NCI-H2196 treated with DMSO at 0.1 percent for 48 hours (cell line): ENCODE measurements around the gene ARL2BP.

Experiments
- DNase-seq: peaks from one replicate; lab custom pipeline; 2025; ENCODE audit not compliant: unreplicated experiment; lab: John Stamatoyannopoulos, UW

Gene ARL2BP

GRCh38 chr16:57235128-57236021, 9.7 kb upstream of the ARL2BP start:
- DNase-seq = peak; percentile 15

GRCh38 chr16:57236022-57236350, 9.1 kb upstream of the ARL2BP start:
- no peak for DNase-seq

- DNase-seq = no peak
Measured at GRCh38 chr16:57238682-57239081, 6.4 kb upstream of the ARL2BP start.

- no peak for DNase-seq
Measured at GRCh38 chr16:57239107-57239506, 6.0 kb upstream of the ARL2BP start.

- DNase-seq = no peak
Measured at GRCh38 chr16:57240851-57241250, 4.2 kb upstream of the ARL2BP start.

GRCh38 chr16:57242650-57243049, 2.4 kb upstream of the ARL2BP start:
- DNase-seq = no peak

- no peak for DNase-seq
Measured at GRCh38 chr16:57244463-57244766, 644 bp upstream of the ARL2BP start.

GRCh38 chr16:57245472-57246113, 534 bp downstream of the ARL2BP start:
- no peak for DNase-seq

GRCh38 chr16:57251352-57251751, 6.3 kb downstream of the ARL2BP start:
- no peak for DNase-seq

GRCh38 chr16:57252148-57252721, 7.2 kb downstream of the ARL2BP start:
- no peak for DNase-seq

- DNase-seq = no peak
Measured at GRCh38 chr16:57253466-57253865, 8.4 kb downstream of the ARL2BP start.

GRCh38 chr16:57255686-57256415, 10.8 kb downstream of the ARL2BP start:
- no peak for DNase-seq

- no peak for DNase-seq
Measured at GRCh38 chr16:57256601-57257395, 11.7 kb downstream of the ARL2BP start.

GRCh38 chr16:57257455-57258070, 12.5 kb downstream of the ARL2BP start:
- no peak for DNase-seq

- no peak for DNase-seq
Measured at GRCh38 chr16:57258226-57258909, 13.3 kb downstream of the ARL2BP start.

- DNase-seq = no peak
Measured at GRCh38 chr16:57258910-57259475, 13.9 kb downstream of the ARL2BP start.

GRCh38 chr16:57260294-57260929, 15.4 kb downstream of the ARL2BP start:
- DNase-seq = no peak

- no peak for DNase-seq
Measured at GRCh38 chr16:57261806-57262205, 16.7 kb downstream of the ARL2BP start.
